ENCODE data around the gene OR1F1.

OR1F1 gene

DNA sequence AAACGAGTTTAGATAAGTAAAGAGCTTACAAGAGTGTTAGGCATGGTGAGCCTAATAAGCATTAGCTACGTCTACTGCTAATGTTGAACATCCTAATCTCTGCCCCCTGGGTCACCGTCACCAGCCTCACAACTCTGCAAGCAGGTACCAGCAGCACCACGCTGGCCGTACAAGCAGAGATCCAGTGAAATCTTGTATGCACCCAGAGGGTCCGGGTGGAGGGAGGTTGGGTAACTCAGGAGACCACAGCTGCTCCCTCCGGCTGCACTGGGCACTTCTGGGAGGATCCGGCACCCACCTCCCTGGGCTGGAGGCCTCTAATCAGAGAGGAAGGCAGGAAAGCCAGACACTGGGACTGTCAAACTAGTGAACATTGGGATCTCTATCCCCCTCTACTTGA lies 8.4 kb upstream of the OR1F1 start:
- TF ChIP-seq REST (IDR thresholded peaks at IDR 0.05; ENCODE audit: low read depth) (no peak), TCF12 (IDR thresholded peaks at IDR 0.05; ENCODE audit: low read depth) (no peak), CEBPB (IDR thresholded peaks at IDR 0.05) (no peak), TEAD4 (IDR thresholded peaks at IDR 0.05) (no peak), YY1 (IDR thresholded peaks at IDR 0.05; ENCODE audit: low read depth) (no peak), TAF1 (IDR thresholded peaks at IDR 0.05; ENCODE audit: low read depth) (no peak), ZBTB7A (IDR thresholded peaks at IDR 0.05; ENCODE audit: low read depth) (no peak), NFIC (IDR thresholded peaks at IDR 0.05) (no peak), MAX (IDR thresholded peaks at IDR 0.05) (no peak), EP300 (IDR thresholded peaks at IDR 0.05; ENCODE audit: borderline replicate concordance) (no peak), RAD21 (IDR thresholded peaks at IDR 0.05; ENCODE audit: low read depth) (no peak), EGR1 (IDR thresholded peaks at IDR 0.05) (no peak), FOXM1 (IDR thresholded peaks at IDR 0.05; ENCODE audit: borderline replicate concordance, low read depth) (no peak)
- TF ChIP-seq, protein P1, sequence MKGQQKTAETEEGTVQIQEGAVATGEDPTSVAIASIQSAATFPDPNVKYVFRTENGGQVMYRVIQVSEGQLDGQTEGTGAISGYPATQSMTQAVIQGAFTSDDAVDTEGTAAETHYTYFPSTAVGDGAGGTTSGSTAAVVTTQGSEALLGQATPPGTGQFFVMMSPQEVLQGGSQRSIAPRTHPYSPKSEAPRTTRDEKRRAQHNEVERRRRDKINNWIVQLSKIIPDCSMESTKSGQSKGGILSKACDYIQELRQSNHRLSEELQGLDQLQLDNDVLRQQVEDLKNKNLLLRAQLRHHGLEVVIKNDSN (IDR thresholded peaks at IDR 0.05): no peak

- no peak for TF ChIP-seq NFIC (IDR thresholded peaks at IDR 0.05)
- no peak for TF ChIP-seq RAD21 (IDR thresholded peaks at IDR 0.05; ENCODE audit: low read depth)
- no peak for TF ChIP-seq TCF12 (IDR thresholded peaks at IDR 0.05; ENCODE audit: low read depth)
- TF ChIP-seq ZBTB7A (IDR thresholded peaks at IDR 0.05; ENCODE audit: low read depth): no peak
- TF ChIP-seq FOXM1 (IDR thresholded peaks at IDR 0.05; ENCODE audit: borderline replicate concordance, low read depth): no peak
- TF ChIP-seq, protein P1 (IDR thresholded peaks at IDR 0.05): no peak
- no peak for TF ChIP-seq TEAD4 (IDR thresholded peaks at IDR 0.05)
- no peak for TF ChIP-seq REST (IDR thresholded peaks at IDR 0.05; ENCODE audit: low read depth)
- TF ChIP-seq CEBPB (IDR thresholded peaks at IDR 0.05): no peak
- no peak for TF ChIP-seq EP300 (IDR thresholded peaks at IDR 0.05; ENCODE audit: borderline replicate concordance)
Measured at GRCh38 chr16:3180445-3180878, 7.5 kb upstream of the OR1F1 start.

DNA sequence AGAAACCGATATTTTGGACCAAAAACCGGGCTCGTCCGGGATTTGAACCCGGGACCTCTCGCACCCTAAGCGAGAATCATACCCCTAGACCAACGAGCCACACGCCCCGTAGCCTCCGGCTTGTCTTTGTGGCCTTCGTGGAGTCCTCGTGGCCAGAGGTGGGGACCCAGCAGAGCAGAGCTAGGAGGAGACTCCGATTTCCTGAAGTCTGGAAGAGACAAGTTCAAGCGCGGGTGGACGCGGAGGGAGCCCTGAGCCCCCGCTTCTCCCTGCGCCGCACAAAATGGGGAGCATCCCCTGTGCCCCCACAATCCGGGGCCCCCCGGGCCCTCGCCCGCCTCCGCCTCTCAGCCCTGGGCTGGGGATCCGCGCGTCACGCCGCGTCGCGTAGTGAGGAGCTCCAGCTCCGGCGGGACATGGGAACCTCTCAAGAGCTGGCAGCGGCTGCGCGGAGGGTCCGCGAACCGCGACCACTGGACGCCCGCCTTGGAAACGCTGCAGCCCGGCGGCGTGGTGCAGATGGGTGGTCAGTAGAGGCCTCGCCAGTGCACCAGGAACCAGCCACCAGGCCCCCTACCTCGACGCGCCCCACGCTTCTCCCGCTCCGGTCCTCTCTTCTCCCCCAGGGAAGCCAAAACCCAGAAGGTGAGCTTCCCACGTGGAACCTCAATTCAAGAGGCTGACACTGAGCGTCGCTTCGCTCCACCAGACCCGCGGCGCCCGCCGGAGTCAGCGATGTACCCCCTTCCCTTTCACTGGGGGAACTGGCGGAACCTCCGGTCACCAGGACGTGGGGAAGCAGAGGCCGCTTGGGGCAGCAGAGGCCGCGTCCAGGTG lies 5.2 kb upstream of the OR1F1 start:
- TF ChIP-seq TEAD4 (IDR thresholded peaks at IDR 0.05): peak; percentile 91
- no peak for TF ChIP-seq FOXM1 (IDR thresholded peaks at IDR 0.05; ENCODE audit: borderline replicate concordance, low read depth)
- TF ChIP-seq ZBTB7A (IDR thresholded peaks at IDR 0.05; ENCODE audit: low read depth): 0 out of 2 replicates have a peak, but pooled peaks have one; percentile 37
- TF ChIP-seq REST (IDR thresholded peaks at IDR 0.05; ENCODE audit: low read depth): no peak
- TF ChIP-seq RAD21 (IDR thresholded peaks at IDR 0.05; ENCODE audit: low read depth): peak; percentile 52
- no peak for TF ChIP-seq EGR1 (IDR thresholded peaks at IDR 0.05)
- no peak for TF ChIP-seq YY1 (IDR thresholded peaks at IDR 0.05; ENCODE audit: low read depth)
- no peak for TF ChIP-seq NFIC (IDR thresholded peaks at IDR 0.05)
- no peak; the same call in 1 of the 2 replicates for TF ChIP-seq TCF12 (IDR thresholded peaks at IDR 0.05; ENCODE audit: low read depth)
- TF ChIP-seq CREB1 (IDR thresholded peaks at IDR 0.05; ENCODE audit: low read depth): no peak
- TF ChIP-seq CEBPB (IDR thresholded peaks at IDR 0.05): no peak
- TF ChIP-seq EP300 (IDR thresholded peaks at IDR 0.05; ENCODE audit: borderline replicate concordance): no peak
- peak; percentile 43 for TF ChIP-seq MAX (IDR thresholded peaks at IDR 0.05)
- TF ChIP-seq, protein P1 (IDR thresholded peaks at IDR 0.05): 0 out of 2 replicates have a peak, but pooled peaks have one; percentile 28
- no peak for TF ChIP-seq TAF1 (IDR thresholded peaks at IDR 0.05; ENCODE audit: low read depth)
